ENCODE data around the gene DDI1. TPM values are rescaled to one million over a fixed set of nuclear protein-coding genes. Genes with fewer than 3 reads are reported as not detected.

DDI1 gene
- total RNA-seq, 4 donors from 2014 or later = 0.12 TPM; not detected in 3

DNA sequence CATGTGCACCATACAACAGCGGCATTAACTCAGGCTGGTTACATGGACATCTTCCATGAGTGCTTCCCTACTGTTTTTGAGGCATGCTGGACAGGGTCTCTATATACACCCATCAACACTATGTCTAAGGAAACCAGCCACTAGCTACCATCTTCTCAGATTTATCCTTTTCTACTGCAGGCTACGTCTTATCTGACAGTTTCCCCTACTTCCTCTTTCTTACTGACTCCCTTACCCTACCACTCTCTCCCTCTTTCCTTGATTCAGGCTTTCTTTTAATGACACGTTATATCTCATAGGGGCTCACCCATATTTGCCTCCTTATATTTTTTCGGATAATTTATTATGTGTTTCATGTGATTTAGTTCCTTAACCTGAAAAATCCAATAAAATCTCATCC is 41.8 kb downstream of the DDI1 start:
- H3K27ac ChIP-seq = no peak overlapping the region
- no peaks in the 10 kb centered on the region for H3K4me1 ChIP-seq
- no peak overlapping the region for H3K4me3 ChIP-seq
- no peaks in the 10 kb centered on the region for H3K27me3 ChIP-seq
- no peak for TF ChIP-seq POLR2A (IDR thresholded peaks at IDR 0.05)
- TF ChIP-seq, protein P1, sequence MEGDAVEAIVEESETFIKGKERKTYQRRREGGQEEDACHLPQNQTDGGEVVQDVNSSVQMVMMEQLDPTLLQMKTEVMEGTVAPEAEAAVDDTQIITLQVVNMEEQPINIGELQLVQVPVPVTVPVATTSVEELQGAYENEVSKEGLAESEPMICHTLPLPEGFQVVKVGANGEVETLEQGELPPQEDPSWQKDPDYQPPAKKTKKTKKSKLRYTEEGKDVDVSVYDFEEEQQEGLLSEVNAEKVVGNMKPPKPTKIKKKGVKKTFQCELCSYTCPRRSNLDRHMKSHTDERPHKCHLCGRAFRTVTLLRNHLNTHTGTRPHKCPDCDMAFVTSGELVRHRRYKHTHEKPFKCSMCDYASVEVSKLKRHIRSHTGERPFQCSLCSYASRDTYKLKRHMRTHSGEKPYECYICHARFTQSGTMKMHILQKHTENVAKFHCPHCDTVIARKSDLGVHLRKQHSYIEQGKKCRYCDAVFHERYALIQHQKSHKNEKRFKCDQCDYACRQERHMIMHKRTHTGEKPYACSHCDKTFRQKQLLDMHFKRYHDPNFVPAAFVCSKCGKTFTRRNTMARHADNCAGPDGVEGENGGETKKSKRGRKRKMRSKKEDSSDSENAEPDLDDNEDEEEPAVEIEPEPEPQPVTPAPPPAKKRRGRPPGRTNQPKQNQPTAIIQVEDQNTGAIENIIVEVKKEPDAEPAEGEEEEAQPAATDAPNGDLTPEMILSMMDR (IDR thresholded peaks at IDR 0.05) = no peak
- TF ChIP-seq POLR2AphosphoS5 (IDR thresholded peaks at IDR 0.05) = no peak
- TF ChIP-seq EP300 (IDR thresholded peaks at IDR 0.05) = no peak
- WGBS, 2 donors (ENCODE audit: low coverage in 1 of 2) = 43 to 77% methylated on average over 1 to 4 of the region's 4 CpGs
- ATAC-seq = no peak
- no peaks in the 10 kb centered on the region for H3K9me3 ChIP-seq
- no peaks in the 10 kb centered on the region for H3K36me3 ChIP-seq

DNA sequence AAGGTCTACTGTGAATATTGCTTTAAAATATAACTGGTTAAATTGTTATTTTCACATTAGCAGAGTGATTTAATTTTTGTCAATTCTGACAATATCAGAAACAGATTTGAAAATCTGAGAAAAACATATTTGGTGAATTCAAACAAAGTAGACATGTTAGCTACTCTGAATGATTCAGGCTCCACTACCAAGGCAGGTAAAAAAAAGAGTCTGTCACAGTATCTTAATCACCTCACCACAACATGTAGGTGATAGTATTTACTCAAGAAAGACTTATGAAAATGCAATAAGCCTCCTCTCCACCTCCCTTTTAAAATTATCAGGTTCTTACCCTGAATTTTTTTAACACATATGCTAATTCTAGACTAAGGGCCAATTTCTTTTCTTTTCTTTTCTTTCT is 42.6 kb downstream of the DDI1 start:
- no peak for ATAC-seq
- Histone ChIP-seq H3K9me3 (no peaks in the 10 kb centered on the region), H3K27me3 (no peaks in the 10 kb centered on the region), H3K27ac (no peak overlapping the region), H3K4me1 (no peaks in the 10 kb centered on the region), H3K4me3 (no peak overlapping the region), H3K36me3 (no peaks in the 10 kb centered on the region)
- TF ChIP-seq, protein P1 (IDR thresholded peaks at IDR 0.05) = no peak
- TF ChIP-seq POLR2AphosphoS5 (IDR thresholded peaks at IDR 0.05) = no peak
- no peak for TF ChIP-seq EP300 (IDR thresholded peaks at IDR 0.05)
- no peak for TF ChIP-seq POLR2A (IDR thresholded peaks at IDR 0.05)

DNA sequence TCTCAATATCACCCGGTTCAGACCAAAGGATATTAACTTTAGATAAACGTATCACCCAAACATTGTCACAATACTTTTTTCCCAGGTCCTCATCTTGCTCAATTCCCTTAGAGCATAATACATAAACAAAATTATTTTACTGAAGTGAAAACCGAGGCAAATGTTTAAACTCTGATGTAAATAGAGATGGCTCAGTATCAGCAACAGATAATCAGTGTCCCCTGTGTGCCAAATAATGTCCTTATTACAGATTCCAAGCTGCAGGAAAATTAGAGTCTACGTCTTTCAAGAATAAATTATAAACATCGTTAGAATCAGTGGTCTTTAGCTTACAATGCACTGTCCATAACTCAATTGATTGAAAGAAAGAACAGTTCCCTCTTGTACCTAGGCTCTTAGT is 50.2 kb downstream of the DDI1 start:
- TF ChIP-seq POLR2A (IDR thresholded peaks at IDR 0.05) = no peak
- TF ChIP-seq, protein P1 (IDR thresholded peaks at IDR 0.05) = no peak
- no peaks in the 10 kb centered on the region for H3K27me3 ChIP-seq
- H3K4me1 ChIP-seq = peaks cover 0 to 15% (median 0%) of the 10 kb centered on the region in 3 donors
- WGBS, 2 donors (ENCODE audit: low coverage in 1 of 2) = 21 to 22% methylated on average over 5 of the region's 5 CpGs
- H3K36me3 ChIP-seq = no peaks in the 10 kb centered on the region
- no peak overlapping the region for H3K27ac ChIP-seq
- no peak for ATAC-seq
- no peak overlapping the region for H3K4me3 ChIP-seq
- no peaks in the 10 kb centered on the region for H3K9me3 ChIP-seq

Other genes with a start within 250 kb of the DDI1 start
- 10 to 100 TPM in 2 of 4 donors, 1 to 10 TPM in 2; 4.4 to 26.4 (median 13.1) TPM for gene PDGFD, start 127.5 kb downstream of the DDI1 start, total RNA-seq

Data from gastroesophageal sphincter (tissue), 4 donors.